ENCODE results near the gene NUTM1.

NUTM1 gene

DNA sequence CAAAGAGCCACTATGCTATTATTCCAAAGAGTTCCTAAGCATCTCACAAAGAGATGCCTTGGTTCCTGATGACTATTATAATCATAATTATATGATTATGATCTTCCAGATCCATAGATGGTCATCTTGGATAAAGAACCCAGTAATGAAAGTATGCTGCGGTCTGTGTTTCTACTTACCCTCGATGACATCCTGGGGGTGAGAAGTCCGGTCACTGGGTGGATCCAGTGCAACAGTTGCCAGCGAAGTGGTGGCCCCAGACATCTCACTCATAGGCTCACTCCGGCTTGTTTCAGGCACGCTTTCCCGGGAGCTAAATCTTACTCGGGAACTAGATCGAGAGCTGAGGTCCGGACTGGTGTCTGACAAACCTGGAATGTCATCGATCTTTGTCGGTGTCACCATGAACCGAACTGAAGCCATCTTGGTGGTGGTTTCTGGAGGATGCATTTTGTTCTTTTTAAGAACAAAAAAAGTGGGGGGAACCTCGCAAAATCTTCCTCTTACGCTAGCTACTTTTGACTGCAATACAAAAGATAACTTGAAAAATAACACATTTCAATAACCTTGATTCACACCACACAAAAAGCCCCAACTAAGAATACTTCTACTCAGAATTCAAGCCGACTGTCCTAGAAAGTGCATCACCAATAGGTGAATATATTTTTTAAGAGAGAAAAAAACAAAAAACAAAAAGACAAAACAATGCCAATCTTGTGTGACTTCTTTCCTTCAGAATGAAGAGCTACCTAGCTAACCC, 6.7 kb upstream of the NUTM1 start:
- Histone ChIP-seq H3K27me3 (ENCODE audit: insufficient read depth, low read length, poor library complexity, severe bottlenecking) (no peaks in the 10 kb centered on the region), H3K4me3 (ENCODE audit: low read length, poor library complexity, severe bottlenecking) (peak overlapping the region; percentile 84), H3K4me2 (ENCODE audit: low read depth, low read length, poor library complexity, severe bottlenecking) (peak overlapping the region; percentile 75), H3K9ac (ENCODE audit: low read depth, low read length, poor library complexity, severe bottlenecking) (peak overlapping the region; percentile 91), H3K79me2 (ENCODE audit: insufficient read depth, low read length) (peaks cover 83% of the 10 kb centered on the region), H3K9me3 (ENCODE audit: insufficient read depth, low read depth, low read length) (no peaks in the 10 kb centered on the region), H3K36me3 (ENCODE audit: insufficient read depth, low read length) (no peaks in the 10 kb centered on the region), H3F3A (ENCODE audit: low read depth) (peaks cover 31% of the 10 kb centered on the region), H3K4me1 (ENCODE audit: insufficient read depth, low read length, poor library complexity, severe bottlenecking) (peaks cover 62% of the 10 kb centered on the region), H2AFZ (ENCODE audit: low read length) (no peak overlapping the region), H4K20me1 (ENCODE audit: insufficient read depth, low read length, poor library complexity, severe bottlenecking) (peaks cover 3% of the 10 kb centered on the region), H3K9me2 (replicated peaks; ENCODE audit: low read depth, low read length) (no peaks in the 10 kb centered on the region)
- TF ChIP-seq, protein P1, sequence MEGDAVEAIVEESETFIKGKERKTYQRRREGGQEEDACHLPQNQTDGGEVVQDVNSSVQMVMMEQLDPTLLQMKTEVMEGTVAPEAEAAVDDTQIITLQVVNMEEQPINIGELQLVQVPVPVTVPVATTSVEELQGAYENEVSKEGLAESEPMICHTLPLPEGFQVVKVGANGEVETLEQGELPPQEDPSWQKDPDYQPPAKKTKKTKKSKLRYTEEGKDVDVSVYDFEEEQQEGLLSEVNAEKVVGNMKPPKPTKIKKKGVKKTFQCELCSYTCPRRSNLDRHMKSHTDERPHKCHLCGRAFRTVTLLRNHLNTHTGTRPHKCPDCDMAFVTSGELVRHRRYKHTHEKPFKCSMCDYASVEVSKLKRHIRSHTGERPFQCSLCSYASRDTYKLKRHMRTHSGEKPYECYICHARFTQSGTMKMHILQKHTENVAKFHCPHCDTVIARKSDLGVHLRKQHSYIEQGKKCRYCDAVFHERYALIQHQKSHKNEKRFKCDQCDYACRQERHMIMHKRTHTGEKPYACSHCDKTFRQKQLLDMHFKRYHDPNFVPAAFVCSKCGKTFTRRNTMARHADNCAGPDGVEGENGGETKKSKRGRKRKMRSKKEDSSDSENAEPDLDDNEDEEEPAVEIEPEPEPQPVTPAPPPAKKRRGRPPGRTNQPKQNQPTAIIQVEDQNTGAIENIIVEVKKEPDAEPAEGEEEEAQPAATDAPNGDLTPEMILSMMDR (conservative IDR thresholded peaks at IDR 0.05; ENCODE audit: low read length): no peak
- TF ChIP-seq EZH2phosphoT487 (IDR thresholded peaks at IDR 0.05; ENCODE audit: borderline replicate concordance): no peak

DNA sequence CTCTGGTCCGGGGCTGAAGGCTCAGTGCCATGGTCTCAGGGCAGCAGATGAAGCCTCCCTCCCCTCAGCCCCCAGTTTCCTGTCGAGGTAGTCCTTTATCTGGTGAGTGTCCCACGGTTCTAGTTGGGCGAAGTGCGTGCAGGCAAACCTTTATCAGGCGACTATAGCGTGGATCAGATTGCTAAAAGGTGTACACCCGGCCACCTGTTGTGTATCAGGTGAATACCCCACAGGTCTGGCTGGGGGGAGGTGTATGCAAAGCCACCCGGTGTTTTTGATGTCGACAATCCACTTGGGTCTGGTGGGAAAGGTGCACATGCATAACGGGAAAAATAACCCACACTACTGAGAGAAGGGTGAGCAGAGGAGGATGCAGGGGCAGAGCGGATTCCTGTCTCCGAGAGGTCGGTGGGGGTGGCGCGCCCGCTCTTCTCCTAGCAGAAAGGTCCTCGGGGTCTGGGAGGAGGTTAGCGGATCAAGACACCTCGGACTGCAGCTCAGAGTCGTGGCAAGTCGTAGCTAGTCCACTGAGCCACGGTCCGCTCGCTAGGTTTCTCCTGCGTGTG, 6.0 kb upstream of the NUTM1 start:
- Histone ChIP-seq H3K4me2 (ENCODE audit: low read depth, low read length, poor library complexity, severe bottlenecking) (peak overlapping the region; percentile 75), H4K20me1 (ENCODE audit: insufficient read depth, low read length, poor library complexity, severe bottlenecking) (peaks cover 9% of the 10 kb centered on the region), H3K9me3 (ENCODE audit: insufficient read depth, low read depth, low read length) (no peaks in the 10 kb centered on the region), H3F3A (ENCODE audit: low read depth) (peaks cover 26% of the 10 kb centered on the region), H3K9ac (ENCODE audit: low read depth, low read length, poor library complexity, severe bottlenecking) (peak overlapping the region; percentile 91), H3K9me2 (replicated peaks; ENCODE audit: low read depth, low read length) (no peaks in the 10 kb centered on the region), H3K36me3 (ENCODE audit: insufficient read depth, low read length) (no peaks in the 10 kb centered on the region), H3K79me2 (ENCODE audit: insufficient read depth, low read length) (peaks cover 89% of the 10 kb centered on the region), H2AFZ (ENCODE audit: low read length) (peak overlapping the region; percentile 72; the same call in 1 of the 2 replicates), H3K4me3 (ENCODE audit: low read length, poor library complexity, severe bottlenecking) (peak overlapping the region; percentile 84), H3K27me3 (ENCODE audit: insufficient read depth, low read length, poor library complexity, severe bottlenecking) (no peaks in the 10 kb centered on the region), H3K4me1 (ENCODE audit: insufficient read depth, low read length, poor library complexity, severe bottlenecking) (peaks cover 65% of the 10 kb centered on the region)
- TF ChIP-seq, protein P1 (conservative IDR thresholded peaks at IDR 0.05; ENCODE audit: low read length): no peak
- TF ChIP-seq EZH2phosphoT487 (IDR thresholded peaks at IDR 0.05; ENCODE audit: borderline replicate concordance): no peak

DNA sequence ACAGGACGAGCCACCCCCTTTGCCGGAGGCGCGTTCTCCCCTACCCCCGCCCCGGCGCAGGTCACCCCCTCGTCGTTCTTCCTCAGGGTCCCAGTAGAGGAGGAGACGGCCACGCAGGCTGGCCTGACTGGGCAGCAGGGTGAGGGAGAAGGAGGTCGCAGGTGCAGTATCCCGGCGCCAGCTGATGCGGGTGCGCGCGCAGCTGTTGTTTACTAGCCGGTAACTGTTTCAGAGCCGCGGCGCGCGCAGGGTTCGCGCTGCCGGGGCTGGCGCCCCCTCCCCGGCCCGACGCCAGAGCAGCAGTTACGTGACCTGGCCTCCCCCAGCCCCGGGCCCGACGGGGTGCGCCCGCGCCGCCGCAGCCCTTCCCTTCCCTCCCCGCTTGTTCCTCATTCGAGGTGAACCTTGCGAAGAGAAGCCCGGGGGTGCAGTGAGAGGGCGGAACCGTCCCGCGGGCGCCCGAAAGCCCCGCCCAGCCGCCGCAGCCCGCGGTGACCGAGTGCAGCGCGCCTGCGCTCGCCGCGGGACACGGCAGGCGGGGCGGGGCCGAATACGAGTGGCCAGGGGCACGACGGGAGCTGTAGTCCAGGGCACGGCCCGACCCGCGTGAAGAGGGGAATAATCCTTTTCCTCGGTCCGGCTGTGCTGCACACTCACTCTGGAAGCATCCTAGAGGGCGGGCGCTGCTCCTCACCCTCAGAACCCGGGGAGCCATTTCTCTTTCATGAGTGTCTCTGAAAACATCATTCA, 5.4 kb upstream of the NUTM1 start, which contains the start of gene SLC12A6:
Gene SLC12A6 (minus strand): TSS at position 225 of the 750 bp plus-strand sequence. CDS start 1,101 bp downstream, outside the sequence.
- H3K4me3 ChIP-seq (ENCODE audit: low read length, poor library complexity, severe bottlenecking): peak within 1 kb of the TSS; percentile 84
- H3K27me3 ChIP-seq (ENCODE audit: insufficient read depth, low read length, poor library complexity, severe bottlenecking): no peaks in the 10 kb centered on the region
- H3K4me1 ChIP-seq (ENCODE audit: insufficient read depth, low read length, poor library complexity, severe bottlenecking): peaks cover 59% of the 10 kb centered on the region
- peaks cover 12% of the 10 kb centered on the region for H4K20me1 ChIP-seq (ENCODE audit: insufficient read depth, low read length, poor library complexity, severe bottlenecking)
- peaks cover 90% of the 10 kb centered on the region for H3K79me2 ChIP-seq (ENCODE audit: insufficient read depth, low read length)
- H3K9me2 ChIP-seq (replicated peaks; ENCODE audit: low read depth, low read length): no peaks in the 10 kb centered on the region
- no peaks in the 10 kb centered on the region for H3K36me3 ChIP-seq (ENCODE audit: insufficient read depth, low read length)
- TF ChIP-seq EZH2phosphoT487 (IDR thresholded peaks at IDR 0.05; ENCODE audit: borderline replicate concordance): no peak
- TF ChIP-seq, protein P1 (conservative IDR thresholded peaks at IDR 0.05; ENCODE audit: low read length): no peak
- H2AFZ ChIP-seq (ENCODE audit: low read length): peak within 1 kb of the TSS; percentile 72
- H3F3A ChIP-seq (ENCODE audit: low read depth): peaks cover 19% of the 10 kb centered on the region
- H3K4me2 ChIP-seq (ENCODE audit: low read depth, low read length, poor library complexity, severe bottlenecking): peak within 1 kb of the TSS; percentile 75
- H3K9me3 ChIP-seq (ENCODE audit: insufficient read depth, low read depth, low read length): no peaks in the 10 kb centered on the region
- H3K9ac ChIP-seq (ENCODE audit: low read depth, low read length, poor library complexity, severe bottlenecking): peak within 1 kb of the TSS; percentile 91
